Loucy (cell line): ENCODE measurements around the gene WDR5B.

ENCODE experiments used
- H2AFZ ChIP-seq: fragments of 200-600 bp; sonication (generic); 2 replicates; pipeline ENCODE4 v1.6.0; 2016; ENCODE audit warnings: antibody characterized with exemption, mild to moderate bottlenecking, low read length, moderate library complexity
- H3F3A ChIP-seq: fragments of 200-600 bp; 2 replicates; pipeline ENCODE4 v1.6.0; 2016; ENCODE audit warnings: antibody characterized with exemption, low read depth, mild to moderate bottlenecking
- H3K27me3 ChIP-seq: fragments of 200-600 bp; sonication (generic); 2 replicates; pipeline ENCODE4 v1.6.1; 2014; ENCODE audit warnings: low read length, mild to moderate bottlenecking; ENCODE audit not compliant: insufficient read depth, poor library complexity, severe bottlenecking
- H3K36me3 ChIP-seq: fragments of 200-600 bp; sonication (generic); 2 replicates; pipeline ENCODE4 v1.6.1; 2016; ENCODE audit warnings: low read length; ENCODE audit not compliant: insufficient read depth
- H3K4me1 ChIP-seq: fragments of 200-600 bp; sonication (generic); 2 replicates; pipeline ENCODE4 v1.5.1; 2014; ENCODE audit warnings: low read length, mild to moderate bottlenecking; ENCODE audit not compliant: insufficient read depth, poor library complexity, severe bottlenecking
- H3K4me2 ChIP-seq: fragments of 200-600 bp; sonication (generic); 2 replicates; pipeline ENCODE4 v1.6.0; 2014; ENCODE audit warnings: antibody characterized with exemption, low read length, low read depth, mild to moderate bottlenecking; ENCODE audit not compliant: poor library complexity, severe bottlenecking
- H3K4me3 ChIP-seq: fragments of 200-600 bp; sonication (generic); 2 replicates; pipeline ENCODE4 v1.5.1; 2014; ENCODE audit warnings: low read length, mild to moderate bottlenecking, mixed read lengths; ENCODE audit not compliant: poor library complexity, severe bottlenecking
- H3K79me2 ChIP-seq: fragments of 200-600 bp; sonication (generic); 2 replicates; pipeline ENCODE4 v1.6.1; 2014; ENCODE audit warnings: low read length; ENCODE audit not compliant: insufficient read depth
- H3K9ac ChIP-seq: fragments of 200-600 bp; sonication (generic); 2 replicates; pipeline ENCODE4 v1.6.0; 2014; ENCODE audit warnings: mild to moderate bottlenecking, low read depth, low read length, moderate library complexity; ENCODE audit not compliant: poor library complexity, severe bottlenecking
- H3K9me2 ChIP-seq: fragments of 200-600 bp; sonication (generic); replicated peaks from 2 replicates; pipeline ENCODE4 v1.6.1; 2016; ENCODE audit warnings: low read depth, low read length, mixed read lengths
- H3K9me3 ChIP-seq: fragments of 200-600 bp; sonication (generic); 2 replicates; pipeline ENCODE4 v1.6.1; 2014; ENCODE audit warnings: mild to moderate bottlenecking, antibody characterized with exemption, low read length, low read depth; ENCODE audit not compliant: insufficient read depth
- H4K20me1 ChIP-seq: fragments of 200-600 bp; sonication (generic); 2 replicates; pipeline ENCODE4 v1.6.0; 2014; ENCODE audit warnings: antibody characterized with exemption, low read length, mild to moderate bottlenecking; ENCODE audit not compliant: insufficient read depth, poor library complexity, severe bottlenecking
- CTCF ChIP-seq: fragments of 200-600 bp; sonication (generic); conservative IDR thresholded peaks from 2 replicates; pipeline ENCODE4 v1.5.1; 2014; ENCODE audit warnings: mild to moderate bottlenecking, antibody characterized with exemption, low read length
- EZH2phosphoT487 ChIP-seq: fragments of 200-600 bp; IDR thresholded peaks from 2 replicates; pipeline ENCODE4 v1.6.1; 2018; ENCODE audit warnings: antibody characterized with exemption, mild to moderate bottlenecking, moderate library complexity, borderline replicate concordance

Gene WDR5B

GRCh38 chr3:122365073-122365472 lies 50.8 kb downstream of the WDR5B start:
- Histone ChIP-seq H3K4me2 (no peak overlapping the region), H3K79me2 (no peaks in the 10 kb centered on the region), H3K36me3 (peaks cover 38% of the 10 kb centered on the region), H3F3A (no peaks in the 10 kb centered on the region), H3K9me2 (no peaks in the 10 kb centered on the region), H3K9me3 (no peaks in the 10 kb centered on the region), H3K27me3 (no peaks in the 10 kb centered on the region), H3K4me3 (no peak overlapping the region), H2AFZ (no peak overlapping the region), H4K20me1 (no peaks in the 10 kb centered on the region), H3K9ac (no peak overlapping the region), H3K4me1 (no peaks in the 10 kb centered on the region)
- no peak for TF ChIP-seq CTCF
- no peak for TF ChIP-seq EZH2phosphoT487

GRCh38 chr3:122364490-122364889 lies 51.4 kb downstream of the WDR5B start:
- Histone ChIP-seq H3K4me3 (no peak overlapping the region), H3K36me3 (peaks cover 37% of the 10 kb centered on the region), H3K9ac (no peak overlapping the region), H3F3A (no peaks in the 10 kb centered on the region), H3K27me3 (no peaks in the 10 kb centered on the region), H3K9me3 (no peaks in the 10 kb centered on the region), H3K4me1 (no peaks in the 10 kb centered on the region), H2AFZ (no peak overlapping the region), H3K79me2 (no peaks in the 10 kb centered on the region), H3K9me2 (no peaks in the 10 kb centered on the region), H3K4me2 (no peak overlapping the region), H4K20me1 (no peaks in the 10 kb centered on the region)
- no peak for TF ChIP-seq EZH2phosphoT487
- TF ChIP-seq CTCF, result no peak
